Measurements from ENCODE around the gene RTP5.
"Not testable (repeated sequence)": the region's sequence is repeated elsewhere in the genome, so short reads cannot be mapped to it uniquely, and the experiment has no call there.

RTP5 gene

GRCh38 chr2:241903121-241904010, 33.8 kb downstream of the RTP5 start:
- in situ Hi-C loops (cut with MboI; ENCODE audit: low sequenced_read_pairs, unreplicated experiment) = no loop called here
- no peak for DNase-seq (ENCODE audit: low spot score)
- no peak for TF ChIP-seq CTCF (IDR thresholded peaks at IDR 0.05; ENCODE audit: borderline replicate concordance, control extremely low read depth, extremely low read depth, insufficient read depth, missing control alignments)

GRCh38 chr2:241904011-241904718, 34.6 kb downstream of the RTP5 start:
- DNase-seq (ENCODE audit: low spot score) = no peak
- in situ Hi-C loops (cut with MboI; ENCODE audit: low sequenced_read_pairs, unreplicated experiment) = no loop called here
- no peak for TF ChIP-seq CTCF (IDR thresholded peaks at IDR 0.05; ENCODE audit: borderline replicate concordance, control extremely low read depth, extremely low read depth, insufficient read depth, missing control alignments)

GRCh38 chr2:241904791-241905710, 35.5 kb downstream of the RTP5 start:
- DNase-seq (ENCODE audit: low spot score) = no peak
- TF ChIP-seq CTCF (IDR thresholded peaks at IDR 0.05; ENCODE audit: borderline replicate concordance, control extremely low read depth, extremely low read depth, insufficient read depth, missing control alignments) = no peak
- in situ Hi-C loops (cut with MboI; ENCODE audit: low sequenced_read_pairs, unreplicated experiment) = no loop called here

GRCh38 chr2:241905716-241906377, 36.3 kb downstream of the RTP5 start:
- in situ Hi-C loops (cut with MboI; ENCODE audit: low sequenced_read_pairs, unreplicated experiment) = no loop called here
- TF ChIP-seq CTCF (IDR thresholded peaks at IDR 0.05; ENCODE audit: borderline replicate concordance, control extremely low read depth, extremely low read depth, insufficient read depth, missing control alignments) = no peak
- no peak for DNase-seq (ENCODE audit: low spot score)

- DNase-seq (ENCODE audit: low spot score); in situ Hi-C loops (cut with MboI; ENCODE audit: low sequenced_read_pairs, unreplicated experiment): not testable (repeated sequence)
Measured at GRCh38 chr2:241906378-241906770, 36.8 kb downstream of the RTP5 start.

GRCh38 chr2:241906826-241907570, 37.5 kb downstream of the RTP5 start:
- TF ChIP-seq CTCF (IDR thresholded peaks at IDR 0.05; ENCODE audit: borderline replicate concordance, control extremely low read depth, extremely low read depth, insufficient read depth, missing control alignments) = no peak
- DNase-seq (ENCODE audit: low spot score) = no peak
- in situ Hi-C loops (cut with MboI; ENCODE audit: low sequenced_read_pairs, unreplicated experiment) = no loop called here

GRCh38 chr2:241907831-241908230, 38.3 kb downstream of the RTP5 start:
- in situ Hi-C loops (cut with MboI; ENCODE audit: low sequenced_read_pairs, unreplicated experiment); DNase-seq (ENCODE audit: low spot score): not testable (repeated sequence)

Data from GM13976 (cell line).